ENCODE measurements around the gene CCDC149. TPM values are rescaled to one million over a fixed set of nuclear protein-coding genes. Genes with fewer than 3 reads are reported as not detected.

The CCDC149 gene
- total and polyA plus RNA-seq, 2 donors (not counting 3 experiments of a cell fraction or from before 2014, with no cell fraction given) = 7.8 to 11.3 TPM

GRCh38 chr4:24858026-24858425, 54.8 kb downstream of the CCDC149 start:
- H3K79me2 ChIP-seq (ENCODE audit: control insufficient read depth, insufficient read depth, low read length) = no peaks in the 10 kb centered on the region
- H3K4me3 ChIP-seq (replicated peaks in 1 of 3; ENCODE audit: insufficient read depth in 1 of 3, low read depth in 1 of 3, low read length in 3 of 3) = no peak overlapping the region
- BruUV-seq (replicated peaks) = no TSS peak
- H3K36me3 ChIP-seq (ENCODE audit: control insufficient read depth in 2 of 2, extremely low read depth in 1 of 2, insufficient read depth in 2 of 2, low read length in 2 of 2) = no peaks in the 10 kb centered on the region
- ChIA-PET POLR2A (no interaction called here), CTCF (interaction anchor here (0.6 to 1.4 kb wide), 3 partner anchors 25 to 188 kb away, joined by 3 read pairs; no protein-coding TSS in a partner anchor)
- dilution Hi-C loops (cut with MboI; ENCODE audit: extremely low pct_ligation_motif_present, low sequenced_read_pairs) = no loop called here
- H3K9me1 ChIP-seq (replicated peaks; ENCODE audit: control insufficient read depth, extremely low read depth, insufficient read depth, low read length) = no peaks in the 10 kb centered on the region
- H2AFZ ChIP-seq (ENCODE audit: low read depth, low read length) = no peak overlapping the region
- H3K4me1 ChIP-seq (ENCODE audit: control insufficient read depth, extremely low read depth, insufficient read depth, low read length) = peaks cover 8% of the 10 kb centered on the region
- no peak overlapping the region for H3K9ac ChIP-seq (replicated peaks; ENCODE audit: extremely low read depth, insufficient read depth, low read length)
- H4K20me1 ChIP-seq (replicated peaks; ENCODE audit: control insufficient read depth, extremely low read depth, insufficient read depth, low read length) = no peaks in the 10 kb centered on the region
- no peak overlapping the region for H3K27ac ChIP-seq (ENCODE audit: insufficient read depth, low read depth, low read length)
- peak overlapping the region; percentile 12 for H3K4me2 ChIP-seq (ENCODE audit: insufficient read depth, low read length)
- intact Hi-C loops (cut with micrococcal nuclease) = no loop called here
- no peak for TF ChIP-seq GATA2 (IDR thresholded peaks at IDR 0.05; ENCODE audit: insufficient read depth, insufficient read length, low read depth, low read length)
- TF ChIP-seq POLR2AphosphoS5 (IDR thresholded peaks at IDR 0.05; ENCODE audit: insufficient read depth, low read depth, low read length) = no peak
- TF ChIP-seq MAX (IDR thresholded peaks at IDR 0.05; ENCODE audit: insufficient read depth, insufficient read length) = no peak
- no peak for TF ChIP-seq POLR2A (IDR thresholded peaks at IDR 0.05; ENCODE audit: low read depth, low read length)
- no peak for TF ChIP-seq MYC (IDR thresholded peaks at IDR 0.05; ENCODE audit: low read depth, low read length)
- peak; percentile 30 for TF ChIP-seq JUN (IDR thresholded peaks at IDR 0.05; ENCODE audit: borderline replicate concordance, insufficient read depth, insufficient read length, low read depth)
- TF ChIP-seq, protein P1, sequence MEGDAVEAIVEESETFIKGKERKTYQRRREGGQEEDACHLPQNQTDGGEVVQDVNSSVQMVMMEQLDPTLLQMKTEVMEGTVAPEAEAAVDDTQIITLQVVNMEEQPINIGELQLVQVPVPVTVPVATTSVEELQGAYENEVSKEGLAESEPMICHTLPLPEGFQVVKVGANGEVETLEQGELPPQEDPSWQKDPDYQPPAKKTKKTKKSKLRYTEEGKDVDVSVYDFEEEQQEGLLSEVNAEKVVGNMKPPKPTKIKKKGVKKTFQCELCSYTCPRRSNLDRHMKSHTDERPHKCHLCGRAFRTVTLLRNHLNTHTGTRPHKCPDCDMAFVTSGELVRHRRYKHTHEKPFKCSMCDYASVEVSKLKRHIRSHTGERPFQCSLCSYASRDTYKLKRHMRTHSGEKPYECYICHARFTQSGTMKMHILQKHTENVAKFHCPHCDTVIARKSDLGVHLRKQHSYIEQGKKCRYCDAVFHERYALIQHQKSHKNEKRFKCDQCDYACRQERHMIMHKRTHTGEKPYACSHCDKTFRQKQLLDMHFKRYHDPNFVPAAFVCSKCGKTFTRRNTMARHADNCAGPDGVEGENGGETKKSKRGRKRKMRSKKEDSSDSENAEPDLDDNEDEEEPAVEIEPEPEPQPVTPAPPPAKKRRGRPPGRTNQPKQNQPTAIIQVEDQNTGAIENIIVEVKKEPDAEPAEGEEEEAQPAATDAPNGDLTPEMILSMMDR (IDR thresholded peaks at IDR 0.05; ENCODE audit: extremely low read depth in 1 of 2, insufficient read depth in 1 of 2, low read depth in 1 of 2, low read length in 2 of 2) = no peak
- peak; percentile 10 for TF ChIP-seq FOS (IDR thresholded peaks at IDR 0.05; ENCODE audit: borderline replicate concordance, insufficient read depth, low read length)
- no peak for TF ChIP-seq EZH2 (IDR thresholded peaks at IDR 0.05; ENCODE audit: borderline replicate concordance, low read depth, low read length, severe bottlenecking)
- no peaks in the 10 kb centered on the region for H3K9me3 ChIP-seq (replicated peaks; ENCODE audit: control insufficient read depth, insufficient read depth, low read length)
- peak; percentile 78 for DNase-seq (ENCODE audit: low read depth, low spot score)
- H3K27me3 ChIP-seq (ENCODE audit: control insufficient read depth in 2 of 2, insufficient read depth in 2 of 2, low read length in 2 of 2) = no peaks in the 10 kb centered on the region
- FAIRE-seq = peak; percentile 54

Data from endothelial cell of umbilical vein (primary cell).